ENCODE results near the gene FBLIM1. TPM values are rescaled to one million over a fixed set of nuclear protein-coding genes. Genes with fewer than 3 reads are reported as not detected.

The FBLIM1 gene
- total and polyA plus RNA-seq, 3 donors from 2014 or later, result 23.3 to 52.5 (median 32.8) TPM

- WGBS, 2 donors, result 71 to 86% methylated on average over 2 to 11 of the region's 11 CpGs
- intact Hi-C loops (cut with DNase I; ENCODE audit: low total_unique reads), result no loop called here
These were observed 25.3 kb upstream of the FBLIM1 start for GRCh38 chr1:15733218-15733725.

GRCh38 chr1:15733726-15734226 is 24.8 kb upstream of the FBLIM1 start:
- H3K4me3 ChIP-seq, result no peak overlapping the region
- TF ChIP-seq POLR2A (IDR thresholded peaks at IDR 0.05), result no peak
- TF ChIP-seq, protein P1, sequence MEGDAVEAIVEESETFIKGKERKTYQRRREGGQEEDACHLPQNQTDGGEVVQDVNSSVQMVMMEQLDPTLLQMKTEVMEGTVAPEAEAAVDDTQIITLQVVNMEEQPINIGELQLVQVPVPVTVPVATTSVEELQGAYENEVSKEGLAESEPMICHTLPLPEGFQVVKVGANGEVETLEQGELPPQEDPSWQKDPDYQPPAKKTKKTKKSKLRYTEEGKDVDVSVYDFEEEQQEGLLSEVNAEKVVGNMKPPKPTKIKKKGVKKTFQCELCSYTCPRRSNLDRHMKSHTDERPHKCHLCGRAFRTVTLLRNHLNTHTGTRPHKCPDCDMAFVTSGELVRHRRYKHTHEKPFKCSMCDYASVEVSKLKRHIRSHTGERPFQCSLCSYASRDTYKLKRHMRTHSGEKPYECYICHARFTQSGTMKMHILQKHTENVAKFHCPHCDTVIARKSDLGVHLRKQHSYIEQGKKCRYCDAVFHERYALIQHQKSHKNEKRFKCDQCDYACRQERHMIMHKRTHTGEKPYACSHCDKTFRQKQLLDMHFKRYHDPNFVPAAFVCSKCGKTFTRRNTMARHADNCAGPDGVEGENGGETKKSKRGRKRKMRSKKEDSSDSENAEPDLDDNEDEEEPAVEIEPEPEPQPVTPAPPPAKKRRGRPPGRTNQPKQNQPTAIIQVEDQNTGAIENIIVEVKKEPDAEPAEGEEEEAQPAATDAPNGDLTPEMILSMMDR (IDR thresholded peaks at IDR 0.05), result no peak
- H3K27ac ChIP-seq, result no peak overlapping the region
- no peaks in the 10 kb centered on the region for H3K9me3 ChIP-seq
- no peaks in the 10 kb centered on the region for H3K36me3 ChIP-seq (ENCODE audit: low read depth, missing control alignments)
- intact Hi-C loops (cut with DNase I; ENCODE audit: low total_unique reads), result no loop called here
- DNase-seq, result no peak
- no peaks in the 10 kb centered on the region for H3K4me1 ChIP-seq
- WGBS, 2 donors, result 94% methylated on average over 14 to 26 of the region's 27 CpGs
- no peaks in the 10 kb centered on the region for H3K27me3 ChIP-seq

More at GRCh38 chr1:15733218-15733725, 25.3 kb upstream of the FBLIM1 start:
- Histone ChIP-seq H3K27ac (no peak overlapping the region), H3K27me3 (no peaks in the 10 kb centered on the region), H3K4me3 (no peak overlapping the region), H3K4me1 (no peaks in the 10 kb centered on the region), H3K9me3 (no peaks in the 10 kb centered on the region), H3K36me3 (ENCODE audit: low read depth, missing control alignments) (no peaks in the 10 kb centered on the region)
- DNase-seq, result no peak
- TF ChIP-seq, protein P1 (IDR thresholded peaks at IDR 0.05), result no peak
- TF ChIP-seq POLR2A (IDR thresholded peaks at IDR 0.05), result no peak

DNA sequence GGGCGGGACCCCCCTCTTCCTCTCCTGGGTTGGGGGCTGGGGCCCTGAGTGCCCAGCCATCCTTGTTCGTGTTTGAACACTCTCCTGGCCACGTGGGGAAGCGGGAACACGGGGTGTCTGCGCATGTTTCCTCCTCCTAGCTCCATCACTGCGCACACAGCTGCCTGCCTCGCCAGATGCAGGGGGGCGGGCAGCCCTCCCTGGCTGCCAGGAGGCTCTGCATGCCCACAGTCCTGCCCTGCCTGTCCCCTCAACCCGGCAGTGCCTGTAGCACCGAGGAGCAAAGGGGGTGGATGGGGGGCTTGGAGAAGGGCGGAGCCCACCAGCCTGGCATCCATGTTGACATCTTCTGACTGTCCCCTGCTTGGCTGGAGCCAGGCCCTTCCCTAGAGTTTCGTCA is 24.3 kb upstream of the FBLIM1 start:
- 89% methylated on average over 2 to 13 of the region's 13 CpGs for WGBS, 2 donors
- Histone ChIP-seq H3K27ac (no peak overlapping the region), H3K36me3 (ENCODE audit: low read depth, missing control alignments) (no peaks in the 10 kb centered on the region), H3K27me3 (no peaks in the 10 kb centered on the region), H3K4me1 (no peaks in the 10 kb centered on the region), H3K4me3 (no peak overlapping the region), H3K9me3 (no peaks in the 10 kb centered on the region)
- DNase-seq, result no peak
- no peak for TF ChIP-seq POLR2A (IDR thresholded peaks at IDR 0.05)
- TF ChIP-seq, protein P1 (IDR thresholded peaks at IDR 0.05), result no peak
- intact Hi-C loops (cut with DNase I; ENCODE audit: low total_unique reads), result no loop called here

- no peak overlapping the region for H3K27ac ChIP-seq
- no peaks in the 10 kb centered on the region for H3K9me3 ChIP-seq
- 68 to 87% methylated on average over 4 to 17 of the region's 17 CpGs for WGBS, 2 donors
- intact Hi-C loops (cut with DNase I; ENCODE audit: low total_unique reads), result no loop called here
- H3K36me3 ChIP-seq (ENCODE audit: low read depth, missing control alignments), result no peaks in the 10 kb centered on the region
- DNase-seq, result no peak
- TF ChIP-seq POLR2A (IDR thresholded peaks at IDR 0.05), result no peak
- TF ChIP-seq, protein P1 (IDR thresholded peaks at IDR 0.05), result no peak
- H3K27me3 ChIP-seq, result no peaks in the 10 kb centered on the region
- no peaks in the 10 kb centered on the region for H3K4me1 ChIP-seq
- H3K4me3 ChIP-seq, result no peak overlapping the region
These were observed 23.7 kb upstream of the FBLIM1 start for GRCh38 chr1:15734901-15735300.

Measured in testis (tissue), 3 donors.